ENCODE results near the gene ANXA1. TPM values are rescaled to one million over a fixed set of nuclear protein-coding genes. Genes with fewer than 3 reads are reported as not detected.

ANXA1 gene
- total RNA-seq, 1 donor from 2014 or later, result 376 TPM

DNA sequence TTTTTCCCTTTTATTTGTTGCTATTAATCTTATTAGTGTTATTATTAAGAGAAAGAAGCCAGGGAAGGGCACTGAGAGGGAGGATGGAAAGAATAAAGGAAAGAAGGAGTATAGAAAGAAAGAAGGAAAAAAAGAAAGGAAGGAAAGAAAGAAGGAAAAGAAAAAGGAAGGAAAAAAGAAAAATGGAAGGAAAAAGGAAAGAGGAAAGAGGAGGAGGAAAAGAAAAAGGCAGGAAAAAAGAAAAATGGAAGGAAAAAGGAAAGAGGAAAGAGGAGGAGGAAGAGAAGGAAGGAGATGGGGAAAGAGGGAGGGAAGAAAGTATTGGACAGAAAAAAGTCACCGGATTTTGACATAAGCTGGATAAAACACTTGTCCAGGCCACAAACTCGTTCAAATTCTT lies 47.8 kb downstream of the ANXA1 start:
- Mint-ChIP-seq H3K9me3 (ENCODE audit: low read depth) (no peaks in the 10 kb centered on the region), H3K27me3 (ENCODE audit: low read depth) (peaks cover 49% of the 10 kb centered on the region), H3K4me3 (ENCODE audit: unreplicated experiment) (no peak overlapping the region), H3K36me3 (ENCODE audit: low read depth) (no peaks in the 10 kb centered on the region), H3K4me1 (ENCODE audit: low read depth) (no peaks in the 10 kb centered on the region), H3K27ac (ENCODE audit: unreplicated experiment) (no peak overlapping the region)
- no peak for DNase-seq (ENCODE audit: low spot score)
- TF ChIP-seq, protein P1, sequence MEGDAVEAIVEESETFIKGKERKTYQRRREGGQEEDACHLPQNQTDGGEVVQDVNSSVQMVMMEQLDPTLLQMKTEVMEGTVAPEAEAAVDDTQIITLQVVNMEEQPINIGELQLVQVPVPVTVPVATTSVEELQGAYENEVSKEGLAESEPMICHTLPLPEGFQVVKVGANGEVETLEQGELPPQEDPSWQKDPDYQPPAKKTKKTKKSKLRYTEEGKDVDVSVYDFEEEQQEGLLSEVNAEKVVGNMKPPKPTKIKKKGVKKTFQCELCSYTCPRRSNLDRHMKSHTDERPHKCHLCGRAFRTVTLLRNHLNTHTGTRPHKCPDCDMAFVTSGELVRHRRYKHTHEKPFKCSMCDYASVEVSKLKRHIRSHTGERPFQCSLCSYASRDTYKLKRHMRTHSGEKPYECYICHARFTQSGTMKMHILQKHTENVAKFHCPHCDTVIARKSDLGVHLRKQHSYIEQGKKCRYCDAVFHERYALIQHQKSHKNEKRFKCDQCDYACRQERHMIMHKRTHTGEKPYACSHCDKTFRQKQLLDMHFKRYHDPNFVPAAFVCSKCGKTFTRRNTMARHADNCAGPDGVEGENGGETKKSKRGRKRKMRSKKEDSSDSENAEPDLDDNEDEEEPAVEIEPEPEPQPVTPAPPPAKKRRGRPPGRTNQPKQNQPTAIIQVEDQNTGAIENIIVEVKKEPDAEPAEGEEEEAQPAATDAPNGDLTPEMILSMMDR (IDR thresholded peaks at IDR 0.05), result no peak

DNA sequence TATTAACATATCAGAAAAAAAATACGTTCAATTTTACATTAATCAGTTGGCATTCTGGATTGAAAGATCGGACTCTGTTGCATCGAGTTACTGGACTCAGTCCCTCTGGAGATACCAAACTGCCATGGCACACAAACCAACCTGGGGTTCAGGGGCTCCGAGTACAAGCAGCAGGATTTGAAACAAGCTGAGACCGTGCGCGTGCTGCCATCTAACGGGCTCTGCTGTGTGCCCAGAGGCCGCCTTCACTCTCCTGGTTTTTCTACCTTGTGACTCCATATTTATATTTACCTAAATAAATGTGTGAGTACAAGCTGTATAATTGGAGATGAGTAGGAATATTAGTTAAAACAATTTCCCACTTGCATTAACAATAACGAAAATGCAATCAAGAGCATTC lies 48.2 kb downstream of the ANXA1 start:
- no peak for DNase-seq (ENCODE audit: low spot score)
- Mint-ChIP-seq H3K9me3 (ENCODE audit: low read depth) (no peaks in the 10 kb centered on the region), H3K4me1 (ENCODE audit: low read depth) (no peaks in the 10 kb centered on the region), H3K27ac (ENCODE audit: unreplicated experiment) (no peak overlapping the region), H3K27me3 (ENCODE audit: low read depth) (peaks cover 49% of the 10 kb centered on the region), H3K36me3 (ENCODE audit: low read depth) (no peaks in the 10 kb centered on the region), H3K4me3 (ENCODE audit: unreplicated experiment) (no peak overlapping the region)
- TF ChIP-seq, protein P1 (IDR thresholded peaks at IDR 0.05), result no peak

DNA sequence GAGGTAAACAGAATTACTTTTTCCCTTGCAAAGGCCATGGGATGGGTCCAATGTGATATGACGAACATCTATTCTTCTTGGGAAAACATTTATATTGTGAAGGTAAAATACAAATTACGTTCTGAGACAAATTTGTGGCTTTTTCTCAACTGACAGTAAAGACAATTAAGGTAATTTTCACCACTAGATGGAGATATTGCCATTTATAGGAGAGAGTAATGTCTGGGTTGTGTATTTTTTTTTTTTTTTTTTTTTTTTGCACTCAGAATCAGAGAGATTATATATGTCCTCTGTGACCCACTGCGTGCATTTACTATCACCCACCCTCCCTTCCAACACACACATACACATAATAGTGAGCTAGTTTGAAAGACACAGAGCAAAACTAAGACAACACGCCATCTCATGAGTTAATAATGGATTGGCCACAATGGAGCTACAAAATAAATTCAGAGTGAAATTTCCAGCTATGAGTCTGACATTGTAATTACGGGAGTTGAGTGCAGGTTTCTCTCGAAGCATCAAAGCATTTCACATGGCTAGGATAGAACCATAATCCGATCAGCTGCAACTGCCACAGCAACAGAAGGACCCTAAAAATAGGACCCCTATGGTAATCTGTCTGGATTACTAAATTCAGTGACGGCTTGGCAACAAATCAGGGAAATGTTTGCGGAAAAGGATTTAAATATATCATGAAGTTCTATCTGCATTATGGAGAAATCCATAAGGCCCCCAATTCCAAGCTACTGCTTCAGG lies 49.2 kb downstream of the ANXA1 start:
- Mint-ChIP-seq H3K36me3 (ENCODE audit: low read depth) (no peaks in the 10 kb centered on the region), H3K4me1 (ENCODE audit: low read depth) (no peaks in the 10 kb centered on the region), H3K9me3 (ENCODE audit: low read depth) (no peaks in the 10 kb centered on the region), H3K4me3 (ENCODE audit: unreplicated experiment) (no peak overlapping the region), H3K27ac (ENCODE audit: unreplicated experiment) (no peak overlapping the region), H3K27me3 (ENCODE audit: low read depth) (peaks cover 44% of the 10 kb centered on the region)
- DNase-seq (ENCODE audit: low spot score), result no peak
- TF ChIP-seq, protein P1 (IDR thresholded peaks at IDR 0.05), result peak; percentile 84

DNA sequence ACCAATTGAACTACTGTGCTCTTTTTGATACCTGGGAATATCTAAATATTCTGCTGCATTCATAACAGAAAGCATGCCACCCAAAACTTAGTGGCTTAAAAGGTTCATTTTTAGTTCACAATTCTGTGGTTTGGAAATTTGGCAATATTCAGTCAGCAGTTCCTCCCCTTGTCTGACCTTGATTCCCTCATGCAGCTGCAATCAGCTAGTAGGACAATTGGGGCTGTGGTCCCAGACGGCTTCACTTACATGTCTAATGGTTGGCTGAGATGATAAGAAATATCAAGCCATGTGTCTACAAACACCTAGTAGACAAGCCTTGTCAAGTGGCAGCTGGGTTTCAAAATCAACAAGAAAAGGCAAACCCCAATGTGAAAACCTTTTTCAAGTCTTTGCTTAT lies 51.3 kb downstream of the ANXA1 start:
- Mint-ChIP-seq H3K4me1 (ENCODE audit: low read depth) (no peaks in the 10 kb centered on the region), H3K27me3 (ENCODE audit: low read depth) (peaks cover 49% of the 10 kb centered on the region), H3K9me3 (ENCODE audit: low read depth) (no peaks in the 10 kb centered on the region), H3K36me3 (ENCODE audit: low read depth) (no peaks in the 10 kb centered on the region), H3K4me3 (ENCODE audit: unreplicated experiment) (no peak overlapping the region), H3K27ac (ENCODE audit: unreplicated experiment) (no peak overlapping the region)
- DNase-seq (ENCODE audit: low spot score), result no peak
- TF ChIP-seq, protein P1 (IDR thresholded peaks at IDR 0.05), result no peak

DNA sequence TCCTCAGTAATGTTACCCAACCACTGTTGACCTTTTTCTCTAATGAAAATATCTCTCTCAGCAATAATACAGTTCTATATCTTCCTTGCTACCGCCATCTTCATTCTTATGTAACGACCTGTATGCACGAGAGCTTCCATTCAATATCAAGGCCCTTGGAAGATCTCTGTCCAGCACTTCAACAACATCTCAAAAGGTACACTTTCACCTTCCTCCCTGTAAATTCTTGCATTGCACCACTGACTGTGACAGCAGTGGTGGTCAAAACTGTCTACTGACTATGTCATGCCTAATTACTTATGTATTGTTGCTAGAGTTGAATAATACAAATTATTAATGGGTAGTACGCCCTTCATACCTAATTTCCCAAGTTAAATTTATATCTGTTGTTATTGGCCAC lies 53.3 kb downstream of the ANXA1 start:
- Mint-ChIP-seq H3K36me3 (ENCODE audit: low read depth) (no peaks in the 10 kb centered on the region), H3K27ac (ENCODE audit: unreplicated experiment) (no peak overlapping the region), H3K9me3 (ENCODE audit: low read depth) (no peaks in the 10 kb centered on the region), H3K27me3 (ENCODE audit: low read depth) (peaks cover 52% of the 10 kb centered on the region), H3K4me1 (ENCODE audit: low read depth) (no peaks in the 10 kb centered on the region), H3K4me3 (ENCODE audit: unreplicated experiment) (no peak overlapping the region)
- TF ChIP-seq, protein P1 (IDR thresholded peaks at IDR 0.05), result no peak
- no peak for DNase-seq (ENCODE audit: low spot score)

All from chondrocyte (in vitro differentiated cells).